Stimulated activated naive B cell treated with anti-CD40 and anti-IgM and Interleukin-4, amounts not matched to agents 10 μg/mL and 1 μg/mL and 100 μg/mL, for 72 hours (primary cell): Measurements from ENCODE around the gene MB21D2.
A peak's percentile ranks its signal among the peaks of the same experiment; 100 is the strongest.

Experiments
- ATAC-seq, 2 donors: fragments of 150-1000 bp; cut with Tn5 transposase; replicated peaks; 2 replicates each; pipeline ENCODE4 v1.10.0; 2021; ENCODE audit warnings: moderate library complexity in 1 of 2
- DNase-seq: peaks from one replicate; pipeline ENCODE4 v3.0.0; 2021
- H3K27ac Mint-ChIP-seq: one replicate; pipeline ENCODE4 v1.8.0; 2022; ENCODE audit warnings: mild to moderate bottlenecking, mixed read lengths
- H3K27me3 Mint-ChIP-seq, 2 donors: one replicate each; pipeline ENCODE4 v1.8.0; 2022; ENCODE audit warnings: mixed read lengths in 2 of 2
- H3K36me3 Mint-ChIP-seq, 2 donors: one replicate each; pipeline ENCODE4 v1.8.0; 2022; ENCODE audit warnings: mixed read lengths in 2 of 2, mild to moderate bottlenecking in 1 of 2
- H3K4me1 Mint-ChIP-seq, 2 donors: one replicate each; pipeline ENCODE4 v1.8.0; 2022; ENCODE audit warnings: mixed read lengths in 2 of 2, mild to moderate bottlenecking in 1 of 2
- H3K4me3 Mint-ChIP-seq, 2 donors: one replicate each; pipeline ENCODE4 v1.8.0; 2022; ENCODE audit warnings: mild to moderate bottlenecking in 2 of 2, mixed read lengths in 2 of 2, moderate library complexity in 1 of 2
- H3K9me3 Mint-ChIP-seq, 2 donors: one replicate each; pipeline ENCODE4 v1.8.0; 2022; ENCODE audit warnings: mixed read lengths in 2 of 2, mild to moderate bottlenecking in 1 of 2

MB21D2 gene

DNA sequence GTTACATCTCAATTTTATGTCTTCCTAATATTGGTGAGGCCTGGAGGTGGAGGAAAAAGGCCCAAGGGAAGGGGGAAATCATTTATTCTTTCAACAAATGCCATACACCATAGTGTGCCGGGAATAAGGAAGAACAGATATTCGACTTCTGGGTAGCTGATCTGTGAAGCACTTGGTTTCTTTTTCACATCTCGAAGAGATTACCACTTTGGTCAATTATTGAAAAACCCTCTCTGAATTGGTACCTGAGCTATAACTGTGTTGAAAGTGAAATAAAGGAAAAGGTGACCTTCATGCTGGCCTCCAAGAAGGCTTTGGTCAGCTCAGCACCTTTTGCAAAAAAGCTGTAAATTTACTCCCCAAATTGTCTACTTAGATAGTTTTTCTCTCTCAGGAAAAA lies 14.2 kb upstream of the MB21D2 start:
- Mint-ChIP-seq H3K27ac (no peak overlapping the region), H3K36me3 (no peaks in the 10 kb centered on the region), H3K9me3 (peaks cover 2 to 10% of the 10 kb centered on the region in 2 donors), H3K4me3 (no peak overlapping the region), H3K4me1 (no peaks in the 10 kb centered on the region), H3K27me3 (no peaks in the 10 kb centered on the region)
- no peak for DNase-seq
- no peak for ATAC-seq

DNA sequence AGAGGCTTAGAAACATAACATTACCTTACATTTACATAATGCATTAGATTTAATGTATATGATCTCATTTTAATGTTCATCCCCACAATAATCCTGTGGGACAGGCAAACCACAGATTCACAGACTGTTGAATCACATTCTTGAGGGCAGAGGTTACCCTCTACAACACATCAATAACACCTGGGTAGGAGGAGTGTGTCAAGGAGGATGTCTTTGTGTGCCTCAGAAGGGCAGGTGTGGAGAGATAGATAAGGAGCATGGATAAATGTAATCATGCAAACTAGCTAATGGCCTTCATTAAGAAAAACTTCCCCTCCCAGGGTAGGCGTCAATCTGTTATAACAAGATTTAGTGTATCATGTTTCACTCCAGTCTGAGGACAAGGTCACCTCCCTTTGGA lies 12.9 kb upstream of the MB21D2 start:
- peaks cover 0 to 6% of the 10 kb centered on the region in 2 donors for H3K27me3 Mint-ChIP-seq
- ATAC-seq: no peak
- no peak for DNase-seq

DNA sequence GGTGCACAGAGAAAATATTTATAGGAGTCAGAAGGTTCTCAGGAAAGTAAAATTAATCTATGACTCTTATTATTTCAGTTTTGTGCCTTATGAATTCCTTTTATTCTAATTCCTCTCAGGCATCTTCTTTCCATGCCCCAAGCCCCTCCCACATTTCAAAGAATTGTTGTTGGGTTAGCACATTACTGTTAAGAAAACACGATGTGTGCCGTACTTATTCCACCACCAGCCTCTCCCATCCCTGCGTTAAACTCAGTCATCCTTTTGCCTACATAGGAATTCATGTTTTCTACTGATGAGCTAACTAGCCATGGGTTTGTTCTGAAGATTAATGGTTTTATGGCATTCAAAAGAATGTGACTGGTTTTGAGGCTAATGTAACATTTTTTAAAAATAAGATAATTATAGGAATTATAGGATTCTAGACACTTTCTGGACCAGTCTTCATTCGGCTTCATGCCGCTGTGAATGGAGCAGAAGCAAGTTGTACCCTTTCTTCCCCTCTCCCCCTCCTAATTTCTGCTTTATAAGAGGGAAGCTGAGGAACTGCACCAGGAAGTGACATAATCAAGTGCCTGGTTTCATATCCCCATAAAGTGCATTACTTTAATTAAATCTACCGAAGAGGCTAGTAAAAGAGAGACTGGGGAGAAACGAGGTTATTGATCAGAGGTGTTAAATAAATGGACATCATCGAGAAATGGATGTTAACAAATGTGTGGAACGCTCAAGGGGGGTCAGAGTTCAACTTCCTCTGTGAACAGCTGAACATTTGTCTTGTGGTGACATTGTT lies 12.3 kb upstream of the MB21D2 start:
- ATAC-seq (no peak), DNase-seq (no peak)
- no peaks in the 10 kb centered on the region for H3K36me3 Mint-ChIP-seq
- H3K4me3 Mint-ChIP-seq: no peak overlapping the region
- peaks cover 2 to 4% of the 10 kb centered on the region in 2 donors for H3K9me3 Mint-ChIP-seq
- no peaks in the 10 kb centered on the region for H3K4me1 Mint-ChIP-seq
- H3K27me3 Mint-ChIP-seq: peaks cover 0 to 6% of the 10 kb centered on the region in 2 donors
- no peak overlapping the region for H3K27ac Mint-ChIP-seq

More for the DNA sequence above, 12.9 kb upstream of the MB21D2 start:
- Mint-ChIP-seq H3K27ac (no peak overlapping the region), H3K9me3 (peaks cover 2 to 10% of the 10 kb centered on the region in 2 donors), H3K36me3 (no peaks in the 10 kb centered on the region), H3K4me1 (no peaks in the 10 kb centered on the region), H3K4me3 (no peak overlapping the region)

DNA sequence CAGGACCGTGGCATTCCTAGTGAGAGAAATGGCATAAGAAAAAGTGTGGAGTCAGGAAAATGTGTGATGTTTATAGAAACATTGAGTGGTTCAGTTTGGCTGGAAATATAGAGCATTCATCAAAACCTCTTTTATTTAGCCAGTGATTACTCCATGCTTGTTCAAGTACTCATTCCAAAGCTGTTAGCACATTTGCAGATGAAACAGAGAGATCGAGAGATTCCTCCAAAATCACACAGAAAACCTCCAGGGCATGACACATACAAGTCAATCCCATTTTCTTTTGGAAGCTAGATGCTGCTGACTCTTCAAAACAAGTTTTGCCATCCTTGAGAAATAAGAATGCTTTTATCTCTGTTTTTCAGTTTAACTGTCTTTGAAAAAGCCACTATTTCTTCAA lies 11.5 kb upstream of the MB21D2 start:
- no peaks in the 10 kb centered on the region for H3K4me1 Mint-ChIP-seq
- peaks cover 2 to 4% of the 10 kb centered on the region in 2 donors for H3K9me3 Mint-ChIP-seq
- peaks cover 0 to 6% of the 10 kb centered on the region in 2 donors for H3K27me3 Mint-ChIP-seq
- ATAC-seq (no peak), DNase-seq (no peak)
- H3K27ac Mint-ChIP-seq: no peak overlapping the region
- no peak overlapping the region for H3K4me3 Mint-ChIP-seq
- H3K36me3 Mint-ChIP-seq: no peaks in the 10 kb centered on the region

DNA sequence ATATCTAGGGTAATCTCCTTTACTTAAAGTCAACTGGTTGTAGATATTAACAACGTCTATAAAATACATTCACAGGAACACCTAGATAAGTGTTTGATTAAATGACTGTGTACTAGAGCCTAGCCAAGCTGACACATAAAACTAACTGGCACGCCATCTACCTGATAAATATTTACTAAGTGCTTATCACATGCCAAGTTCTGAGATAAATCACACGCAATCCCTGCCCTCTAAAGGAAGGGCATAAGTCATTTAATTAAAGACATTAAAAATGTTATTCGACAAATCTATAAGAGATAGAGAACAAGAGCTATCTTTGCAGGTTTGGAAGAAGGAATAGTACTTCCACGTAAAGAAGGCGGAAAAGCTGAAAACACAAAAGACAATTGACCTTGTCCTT lies 11.1 kb upstream of the MB21D2 start:
- H3K9me3 Mint-ChIP-seq: peaks cover 2 to 4% of the 10 kb centered on the region in 2 donors
- ATAC-seq (no peak), DNase-seq (no peak)
- no peak overlapping the region for H3K4me3 Mint-ChIP-seq
- peaks cover 0 to 6% of the 10 kb centered on the region in 2 donors for H3K27me3 Mint-ChIP-seq
- H3K27ac Mint-ChIP-seq: no peak overlapping the region
- no peaks in the 10 kb centered on the region for H3K36me3 Mint-ChIP-seq
- no peaks in the 10 kb centered on the region for H3K4me1 Mint-ChIP-seq

DNA sequence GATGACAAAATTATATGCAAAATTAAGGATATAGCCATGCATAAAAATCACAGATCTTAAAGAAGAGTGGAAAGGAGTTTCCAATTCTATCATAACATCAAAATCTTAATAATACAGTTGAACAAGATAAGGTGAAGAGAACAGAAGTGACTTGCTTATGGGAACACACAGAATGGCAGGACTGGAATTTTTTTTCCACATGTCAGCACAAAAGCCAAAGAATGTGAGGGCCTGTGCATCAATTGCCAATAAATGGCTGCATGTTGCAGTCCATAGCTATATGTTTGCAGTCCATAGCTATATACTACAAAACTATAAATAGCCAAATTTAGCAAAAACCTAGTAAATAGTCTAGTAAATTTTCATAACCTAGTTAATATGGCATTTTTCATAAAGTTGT lies 10.4 kb upstream of the MB21D2 start:
- DNase-seq: no peak
- Mint-ChIP-seq H3K4me1 (no peaks in the 10 kb centered on the region), H3K36me3 (no peaks in the 10 kb centered on the region), H3K27me3 (peaks cover 4 to 6% of the 10 kb centered on the region in 2 donors), H3K27ac (no peak overlapping the region), H3K4me3 (no peak overlapping the region), H3K9me3 (peaks cover 2 to 4% of the 10 kb centered on the region in 2 donors)
- ATAC-seq: no peak

DNA sequence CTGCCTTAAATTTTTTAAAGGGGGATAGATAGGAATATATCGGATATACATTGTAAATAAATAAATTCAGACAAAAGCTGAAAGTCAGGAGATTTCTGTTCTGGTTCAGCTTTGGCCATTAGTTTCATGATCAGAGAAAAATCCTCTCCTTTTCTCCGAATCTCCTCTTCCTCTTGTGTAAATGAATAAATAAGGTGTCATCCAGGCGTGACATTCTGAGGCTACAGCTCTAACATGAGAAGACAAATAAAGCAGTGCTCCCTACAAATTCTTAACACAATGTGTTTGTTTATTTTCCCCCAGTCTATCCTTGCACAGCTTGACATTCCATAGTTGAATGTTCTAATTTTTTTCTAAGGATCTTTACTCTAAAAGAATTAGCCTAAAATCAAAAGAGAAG lies 9.4 kb upstream of the MB21D2 start:
- Mint-ChIP-seq H3K27ac (no peak overlapping the region), H3K27me3 (peaks cover 4 to 6% of the 10 kb centered on the region in 2 donors), H3K4me1 (no peaks in the 10 kb centered on the region), H3K4me3 (no peak overlapping the region), H3K9me3 (peaks cover 2 to 4% of the 10 kb centered on the region in 2 donors), H3K36me3 (no peaks in the 10 kb centered on the region)
- ATAC-seq (no peak), DNase-seq (no peak)

DNA sequence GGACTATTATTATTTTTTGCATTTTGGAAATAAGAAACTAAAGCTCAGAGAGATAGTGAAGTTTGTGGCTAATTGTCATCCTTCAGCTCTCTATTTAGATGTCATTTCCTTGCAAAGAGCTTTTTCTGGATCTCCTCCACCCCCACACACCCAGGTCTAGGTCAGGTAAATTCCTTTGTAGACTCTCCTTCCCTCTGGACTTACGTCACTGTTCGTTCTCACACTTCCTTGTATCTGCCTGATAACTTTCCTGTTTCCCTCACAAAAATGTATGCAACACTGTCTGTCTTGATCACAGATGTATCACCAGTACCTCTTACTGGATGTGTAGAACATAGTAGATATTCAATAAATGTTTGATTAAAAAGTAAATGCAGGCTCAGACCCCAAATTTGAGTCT lies 6.1 kb upstream of the MB21D2 start:
- no peak for DNase-seq
- H3K9me3 Mint-ChIP-seq: no peaks in the 10 kb centered on the region
- no peak overlapping the region for H3K27ac Mint-ChIP-seq
- H3K4me3 Mint-ChIP-seq: no peak overlapping the region
- ATAC-seq: no peak
- no peaks in the 10 kb centered on the region for H3K36me3 Mint-ChIP-seq
- peaks cover 26 to 29% of the 10 kb centered on the region in 2 donors for H3K27me3 Mint-ChIP-seq
- H3K4me1 Mint-ChIP-seq: no peaks in the 10 kb centered on the region

DNA sequence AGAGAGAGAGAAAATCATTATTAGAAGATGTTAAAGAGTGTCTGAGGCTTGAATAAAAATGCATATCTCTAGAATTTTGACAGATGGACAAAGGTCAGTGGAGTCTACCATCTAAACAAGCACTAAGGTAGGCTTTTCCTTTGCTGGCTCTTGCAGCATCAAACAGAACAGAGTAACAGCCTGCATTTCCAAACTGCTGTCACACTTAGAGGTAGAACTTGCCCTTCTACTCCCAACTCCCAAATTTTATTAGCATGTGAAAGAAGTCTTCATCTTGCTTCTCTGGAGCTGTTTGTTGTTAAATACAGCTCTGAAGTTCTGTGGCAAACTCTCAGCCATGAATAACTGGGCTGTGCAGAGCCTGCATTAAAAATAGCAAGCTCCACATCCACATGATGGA lies 4.1 kb upstream of the MB21D2 start:
- ATAC-seq (no peak), DNase-seq (no peak)
- H3K36me3 Mint-ChIP-seq: peaks cover 0 to 4% of the 10 kb centered on the region in 2 donors
- H3K27ac Mint-ChIP-seq: no peak overlapping the region
- H3K4me3 Mint-ChIP-seq: no peak overlapping the region
- peaks cover 41 to 49% of the 10 kb centered on the region in 2 donors for H3K27me3 Mint-ChIP-seq
- peaks cover 8 to 16% of the 10 kb centered on the region in 2 donors for H3K4me1 Mint-ChIP-seq
- no peaks in the 10 kb centered on the region for H3K9me3 Mint-ChIP-seq

DNA sequence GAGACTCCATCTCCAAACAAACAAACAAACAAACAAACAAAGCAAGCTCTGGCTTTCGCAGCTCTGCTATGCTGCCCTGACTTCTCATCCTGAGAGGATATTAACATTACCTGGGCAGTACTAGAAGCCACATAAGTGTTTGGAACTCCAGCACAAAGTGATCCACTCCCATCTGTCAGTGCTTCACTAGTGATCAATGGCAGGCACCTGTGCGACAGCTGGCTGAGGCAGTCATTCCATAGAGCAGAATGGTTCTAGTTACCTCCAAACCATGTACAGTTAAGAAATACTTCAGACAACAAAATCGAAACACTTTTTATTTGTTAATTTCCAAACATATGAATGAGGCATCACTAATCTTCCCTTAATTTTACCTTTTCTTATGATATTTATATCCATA lies 2.8 kb upstream of the MB21D2 start:
- Mint-ChIP-seq H3K4me3 (no peak overlapping the region), H3K9me3 (no peaks in the 10 kb centered on the region), H3K27ac (no peak overlapping the region), H3K4me1 (peaks cover 12 to 29% of the 10 kb centered on the region in 2 donors), H3K36me3 (peaks cover 0 to 4% of the 10 kb centered on the region in 2 donors), H3K27me3 (peaks cover 55 to 57% of the 10 kb centered on the region in 2 donors)
- DNase-seq (no peak), ATAC-seq (no peak)

DNA sequence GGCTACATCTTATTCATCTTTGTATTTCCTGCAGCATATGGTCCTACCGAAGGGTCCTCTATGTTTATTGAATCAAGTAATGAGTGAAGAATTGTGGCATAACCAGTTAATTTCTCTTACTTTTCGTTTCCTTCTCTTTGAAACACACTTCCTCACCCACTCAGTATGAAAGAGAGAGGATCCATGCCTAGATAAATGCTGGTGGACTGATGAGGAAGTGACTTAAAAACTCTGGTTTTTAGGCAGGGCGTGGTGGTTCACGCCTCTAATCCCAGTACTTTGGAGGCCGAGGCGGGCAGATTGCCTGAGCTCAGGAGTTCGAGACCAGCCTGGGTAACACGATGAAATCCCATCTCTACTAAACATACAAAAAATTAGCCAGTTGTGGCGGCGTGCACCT lies 2.2 kb upstream of the MB21D2 start:
- peaks cover 12 to 29% of the 10 kb centered on the region in 2 donors for H3K4me1 Mint-ChIP-seq
- no peaks in the 10 kb centered on the region for H3K9me3 Mint-ChIP-seq
- H3K27me3 Mint-ChIP-seq: peaks cover 60 to 62% of the 10 kb centered on the region in 2 donors
- H3K36me3 Mint-ChIP-seq: peaks cover 0 to 4% of the 10 kb centered on the region in 2 donors
- ATAC-seq (no peak), DNase-seq (no peak)
- no peak overlapping the region for H3K27ac Mint-ChIP-seq
- no peak overlapping the region for H3K4me3 Mint-ChIP-seq

DNA sequence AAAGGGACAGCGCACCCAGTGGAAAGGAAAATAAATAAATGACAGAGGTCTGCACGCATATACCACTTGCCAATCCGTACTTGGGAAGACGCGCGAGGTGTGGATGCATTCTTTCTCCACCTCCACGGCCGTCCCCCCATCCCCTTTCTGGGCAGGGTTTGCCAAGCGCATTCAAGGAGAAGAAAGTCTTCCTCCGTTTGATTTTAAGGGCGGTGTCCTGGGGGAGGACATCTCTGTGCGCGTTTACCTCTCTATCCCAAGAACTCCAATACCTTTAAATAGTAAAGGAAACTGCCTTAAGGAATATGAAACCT lies 576 bp upstream of the MB21D2 start:
- DNase-seq (no peak), ATAC-seq (no peak)
- Mint-ChIP-seq H3K27me3 (peaks cover 67 to 71% of the 10 kb centered on the region in 2 donors), H3K9me3 (no peaks in the 10 kb centered on the region), H3K36me3 (peaks cover 0 to 4% of the 10 kb centered on the region in 2 donors), H3K4me1 (peaks cover 12 to 29% of the 10 kb centered on the region in 2 donors), H3K27ac (peak overlapping the region; percentile 85), H3K4me3 (peak overlapping the region; percentile 86)

DNA sequence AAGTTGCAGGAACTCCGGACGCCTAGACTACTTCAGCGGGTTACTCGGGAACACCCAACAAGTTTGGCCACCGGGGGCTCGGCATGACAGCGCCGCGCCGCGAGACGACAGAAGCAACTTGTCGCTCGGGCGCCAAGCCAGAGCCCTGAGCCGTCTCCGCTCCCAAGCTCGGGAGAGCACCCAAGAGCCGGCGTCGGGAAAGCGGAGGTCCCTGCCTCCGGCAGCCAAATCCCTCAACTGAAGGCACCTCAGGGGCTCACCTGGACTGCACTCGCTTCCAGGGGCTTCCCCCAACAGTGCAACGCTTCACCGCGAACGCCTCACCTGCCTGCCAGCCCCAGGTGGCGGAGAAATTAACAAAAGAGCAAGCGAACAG lies 640 bp downstream of the MB21D2 start:
- peaks cover 0 to 4% of the 10 kb centered on the region in 2 donors for H3K36me3 Mint-ChIP-seq
- peak overlapping the region; percentile 33 for H3K27ac Mint-ChIP-seq
- H3K9me3 Mint-ChIP-seq: no peaks in the 10 kb centered on the region
- peak overlapping the region; percentile 80 to 86 for H3K4me3 Mint-ChIP-seq
- H3K27me3 Mint-ChIP-seq: peaks cover 68 to 73% of the 10 kb centered on the region in 2 donors
- DNase-seq: peak; percentile 2
- peak; percentile 25 to 35 for ATAC-seq
- H3K4me1 Mint-ChIP-seq: peaks cover 12 to 29% of the 10 kb centered on the region in 2 donors

DNA sequence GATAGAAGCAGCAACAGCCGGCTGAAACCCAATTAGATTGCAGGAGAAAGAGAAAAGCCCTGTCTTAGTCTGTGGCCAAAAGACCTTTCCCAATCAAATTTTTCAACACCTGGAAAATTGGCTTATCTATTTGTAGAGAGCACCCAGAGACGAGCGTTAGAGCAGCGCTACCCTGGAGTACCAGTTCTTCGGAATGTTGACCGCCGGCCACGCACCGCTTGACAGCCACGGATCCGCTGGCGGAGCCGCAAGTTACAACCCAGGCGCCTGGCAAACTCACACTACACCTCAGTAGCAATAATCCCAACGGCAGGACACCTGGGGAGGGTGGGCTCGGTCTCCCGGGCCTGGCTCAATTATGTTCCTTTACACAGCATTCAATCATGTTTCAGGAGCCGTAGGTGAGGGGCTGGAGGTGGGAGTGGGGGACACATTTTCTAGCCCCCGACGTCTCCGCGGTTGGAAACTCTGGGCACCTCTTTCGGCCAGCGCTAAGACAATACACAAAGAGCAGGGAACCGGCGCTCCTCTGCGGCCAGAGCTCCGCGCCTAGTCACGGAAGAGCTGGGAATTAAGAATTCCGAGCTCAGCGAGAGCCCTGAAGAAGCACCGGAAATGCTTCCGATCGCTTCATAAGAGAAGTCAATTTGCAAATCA lies 1.2 kb downstream of the MB21D2 start:
- Mint-ChIP-seq H3K27ac (peak overlapping the region; percentile 49), H3K9me3 (no peaks in the 10 kb centered on the region), H3K4me1 (peaks cover 12 to 29% of the 10 kb centered on the region in 2 donors), H3K36me3 (peaks cover 0 to 4% of the 10 kb centered on the region in 2 donors), H3K4me3 (peak overlapping the region; percentile 80 to 86), H3K27me3 (peaks cover 73 to 78% of the 10 kb centered on the region in 2 donors)
- peak in 1 of 2 donors; percentile 5 for ATAC-seq
- DNase-seq: no peak

DNA sequence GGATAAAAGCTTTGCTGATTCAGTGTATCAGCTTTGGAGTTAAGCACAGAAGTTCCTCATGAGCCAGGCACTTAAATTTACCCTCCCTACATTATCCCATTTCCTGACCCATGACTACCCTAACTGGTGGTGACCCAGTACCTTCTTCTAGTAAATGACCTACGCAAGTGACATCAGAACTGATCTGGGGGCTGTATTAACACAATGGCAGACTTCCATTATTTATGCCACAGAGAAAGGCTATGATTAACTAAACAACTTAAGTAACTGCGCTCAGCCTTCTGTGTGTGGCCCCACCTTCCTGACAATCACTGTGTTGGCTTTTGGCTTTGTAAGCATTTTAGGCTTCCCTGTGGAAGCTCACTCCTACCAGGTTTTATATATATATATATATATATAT lies 1.9 kb downstream of the MB21D2 start:
- Mint-ChIP-seq H3K27ac (no peak overlapping the region), H3K27me3 (peaks cover 74 to 80% of the 10 kb centered on the region in 2 donors), H3K4me1 (peaks cover 12 to 29% of the 10 kb centered on the region in 2 donors), H3K4me3 (no peak overlapping the region), H3K9me3 (no peaks in the 10 kb centered on the region), H3K36me3 (peaks cover 0 to 4% of the 10 kb centered on the region in 2 donors)
- no peak for ATAC-seq
- DNase-seq: no peak
